Sigmoid colon (tissue), 7 donors: ENCODE data around the gene PDE11A. TPM values are rescaled to one million over a fixed set of nuclear protein-coding genes. Genes with fewer than 3 reads are reported as not detected.

Experiments used
- DNase-seq: peaks from one replicate; pipeline ENCODE4 v3.0.0-alpha.2; 2019
- H3K27ac ChIP-seq, 4 donors: fragments of 200-600 bp; sonication (generic); one replicate each; pipeline ENCODE4 v1.5.1; 2016 to 2019; ENCODE audit warnings: mild to moderate bottlenecking in 1 of 4
- H3K27me3 ChIP-seq, 3 donors: fragments of 200-600 bp; sonication (generic); one replicate each; pipeline ENCODE4 v1.5.1; 2019; ENCODE audit warnings: mild to moderate bottlenecking in 1 of 3
- H3K36me3 ChIP-seq, 4 donors: fragments of 200-600 bp; sonication (generic); one replicate each; pipeline ENCODE4 v1.5.1; 2016 to 2019
- H3K4me1 ChIP-seq, 4 donors: fragments of 200-600 bp; sonication (generic); one replicate each; pipeline ENCODE4 v1.5.1; 2017 to 2019
- H3K4me3 ChIP-seq, 4 donors: fragments of 200-600 bp; sonication (generic); one replicate each; pipeline ENCODE4 v1.5.1; 2017 to 2019; ENCODE audit warnings: mild to moderate bottlenecking in 2 of 4, moderate library complexity in 1 of 4
- H3K9me3 ChIP-seq, 4 donors: fragments of 200-600 bp in 3 of 4; sonication (generic) in 3 of 4; one replicate each; pipeline versions ENCODE4 v1.5.1 to v1.6.1; 2013 to 2019
- CTCF ChIP-seq, 4 experiments: fragments of 450-650 bp in 3 of 4; fragments of 200-600 bp in 1 of 4; IDR thresholded peaks; one replicate each; pipeline ENCODE4 v1.5.1; 2016 to 2019; ENCODE audit warnings: antibody characterized with exemption in 4 of 4, mild to moderate bottlenecking in 3 of 4, moderate library complexity in 2 of 4
- EP300 ChIP-seq, 4 donors: sonication (generic); formaldehyde crosslinking; IDR thresholded peaks; one replicate each; pipeline ENCODE4 v1.6.1; 2017; ENCODE audit warnings: antibody characterized with exemption in 4 of 4
- POLR2A ChIP-seq, 2 donors: fragments of 450-650 bp; IDR thresholded peaks; one replicate each; pipeline ENCODE4 v1.6.1; 2016; ENCODE audit warnings: antibody characterized with exemption in 2 of 2, mild to moderate bottlenecking in 2 of 2, moderate library complexity in 2 of 2
- POLR2AphosphoS5 ChIP-seq, 4 donors: sonication (generic); formaldehyde crosslinking; IDR thresholded peaks; one replicate each; pipeline ENCODE4 v1.6.1; 2017; ENCODE audit warnings: antibody characterized with exemption in 4 of 4
- WGBS, 2 donors: extraction: QIAGEN DNeasy Blood & Tissue Kit; methylation state at CpG; one replicate each; pipeline ENCODE4 v1.1.7; 2013; 5-methylcytosine and 5-hydroxymethylcytosine counted together
- intact Hi-C: fragments of 100-400 bp; cut with DNase I; formaldehyde crosslinking; loops from one replicate; pipeline ENCODE4 v1.15.1; 2023
- polyA plus RNA-seq, 3 donors: library from polyadenylated mRNA; stranded (reverse); fragments of 200-250 nt; gene quantifications; one replicate each; pipeline ENCODE4 v1.2.3, GENCODE V29; 2013
- total RNA-seq, 4 donors: library from RNA; depleted of rRNA; stranded (reverse); fragments of >200 nt; gene quantifications; one replicate each; pipeline ENCODE4 v1.1.0, GENCODE V29; 2016
- donor health status: healthy with polysubstance abuse.
- donor health status: Bipolar disorder and iron deficiency.
- donor health status: healthy.

PDE11A gene
- total and polyA plus RNA-seq, 7 donors = 0.57 to 16.8 (median 4.3) TPM; not detected in 2

GRCh38 chr2:178016612-178017011, 56.0 kb downstream of the PDE11A start:
- H3K27me3 ChIP-seq = no peaks in the 10 kb centered on the region
- intact Hi-C loops = no loop called here
- DNase-seq = no peak
- H3K36me3 ChIP-seq = no peaks in the 10 kb centered on the region
- H3K4me3 ChIP-seq = no peak overlapping the region
- H3K9me3 ChIP-seq = no peaks in the 10 kb centered on the region
- H3K4me1 ChIP-seq = no peaks in the 10 kb centered on the region
- WGBS, 2 donors = 0% methylated on average over 1 of the region's 1 CpG
- TF ChIP-seq POLR2AphosphoS5 (IDR thresholded peaks at IDR 0.05) (no peak), EP300 (IDR thresholded peaks at IDR 0.05) (no peak), POLR2A (IDR thresholded peaks at IDR 0.05) (no peak), CTCF (IDR thresholded peaks at IDR 0.05) (no peak)
- no peak overlapping the region for H3K27ac ChIP-seq

DNA sequence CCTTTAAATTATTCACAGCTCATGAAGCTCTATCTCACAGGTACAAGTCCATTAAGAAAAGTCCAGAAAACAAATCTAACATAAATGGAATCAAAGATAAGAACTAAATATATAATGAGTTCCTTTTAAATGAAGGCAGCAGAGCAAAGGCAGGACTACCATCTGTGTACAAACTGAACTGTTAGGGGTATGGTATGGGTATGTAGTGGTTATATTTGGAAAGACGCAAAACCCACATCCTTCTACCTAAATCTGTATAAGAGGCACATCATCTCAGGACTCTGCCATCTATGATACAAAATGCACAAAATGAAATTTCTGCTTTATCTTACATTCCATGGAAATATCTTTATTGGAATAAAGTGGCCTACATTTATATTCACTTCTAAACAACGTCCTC, 59.9 kb downstream of the PDE11A start:
- no peaks in the 10 kb centered on the region for H3K27me3 ChIP-seq
- H3K36me3 ChIP-seq = no peaks in the 10 kb centered on the region
- H3K4me1 ChIP-seq = no peaks in the 10 kb centered on the region
- no peak overlapping the region for H3K27ac ChIP-seq
- no peak for DNase-seq
- intact Hi-C loops = no loop called here
- WGBS, 2 donors = 82 to 83% methylated on average over 2 of the region's 2 CpGs
- no peak overlapping the region for H3K4me3 ChIP-seq
- no peak for TF ChIP-seq EP300 (IDR thresholded peaks at IDR 0.05)
- no peak for TF ChIP-seq POLR2AphosphoS5 (IDR thresholded peaks at IDR 0.05)
- no peak for TF ChIP-seq CTCF (IDR thresholded peaks at IDR 0.05)
- no peak for TF ChIP-seq POLR2A (IDR thresholded peaks at IDR 0.05)
- no peaks in the 10 kb centered on the region for H3K9me3 ChIP-seq

GRCh38 chr2:178009813-178010212, 62.8 kb downstream of the PDE11A start:
- H3K27ac ChIP-seq = no peak overlapping the region
- 85% methylated on average over 1 of the region's 1 CpG for WGBS, 2 donors
- intact Hi-C loops = no loop called here
- no peak for TF ChIP-seq POLR2AphosphoS5 (IDR thresholded peaks at IDR 0.05)
- no peaks in the 10 kb centered on the region for H3K36me3 ChIP-seq
- no peak for DNase-seq
- H3K9me3 ChIP-seq = no peaks in the 10 kb centered on the region
- no peak overlapping the region for H3K4me3 ChIP-seq
- H3K4me1 ChIP-seq = no peaks in the 10 kb centered on the region
- H3K27me3 ChIP-seq = no peaks in the 10 kb centered on the region

DNA sequence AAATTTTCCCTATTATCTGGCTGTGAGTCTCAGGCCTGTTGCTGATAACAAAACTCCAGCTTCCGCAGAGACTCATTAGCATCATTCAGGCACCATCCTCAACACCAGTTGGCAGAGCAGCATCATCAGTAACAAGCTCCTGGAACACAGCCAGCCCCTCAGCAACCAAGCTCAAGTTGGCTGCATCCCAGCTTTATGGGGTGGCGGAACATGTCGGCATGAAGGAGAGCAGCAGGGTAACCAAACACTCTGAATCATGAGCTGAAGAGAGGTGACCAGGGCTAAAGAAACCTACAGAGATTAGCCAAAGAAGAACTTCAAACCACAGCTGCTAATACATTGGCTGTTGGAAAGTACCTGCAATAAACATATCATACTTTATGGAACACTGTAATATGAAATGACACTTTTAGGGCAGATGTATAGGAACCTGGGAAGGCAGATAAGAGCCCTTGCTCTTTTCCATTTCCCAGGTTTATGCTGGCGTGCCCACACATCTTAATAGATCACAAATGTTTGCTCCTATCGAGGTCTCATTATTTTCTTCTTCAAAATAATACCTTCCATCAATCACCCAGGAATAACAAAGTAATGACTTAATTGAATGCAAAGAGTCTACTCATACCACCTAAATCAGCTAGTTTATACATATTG, 63.8 kb downstream of the PDE11A start:
- H3K27ac ChIP-seq = no peak overlapping the region
- no peaks in the 10 kb centered on the region for H3K27me3 ChIP-seq
- H3K36me3 ChIP-seq = no peaks in the 10 kb centered on the region
- intact Hi-C loops = no loop called here
- DNase-seq = peak; percentile 78
- TF ChIP-seq POLR2A (IDR thresholded peaks at IDR 0.05) (no peak), POLR2AphosphoS5 (IDR thresholded peaks at IDR 0.05) (no peak), EP300 (IDR thresholded peaks at IDR 0.05) (no peak), CTCF (IDR thresholded peaks at IDR 0.05) (no peak)
- no peak overlapping the region for H3K4me3 ChIP-seq
- H3K4me1 ChIP-seq = no peaks in the 10 kb centered on the region
- WGBS, 2 donors = 19 to 75% methylated on average over 5 of the region's 5 CpGs
- no peaks in the 10 kb centered on the region for H3K9me3 ChIP-seq

GRCh38 chr2:178006710-178007109, 65.9 kb downstream of the PDE11A start:
- intact Hi-C loops = no loop called here
- TF ChIP-seq POLR2AphosphoS5 (IDR thresholded peaks at IDR 0.05) (no peak), POLR2A (IDR thresholded peaks at IDR 0.05) (no peak), CTCF (IDR thresholded peaks at IDR 0.05) (no peak), EP300 (IDR thresholded peaks at IDR 0.05) (no peak)
- 96 to 100% methylated on average over 1 of the region's 1 CpG for WGBS, 2 donors

More at GRCh38 chr2:178006710-178007109, 65.9 kb downstream of the PDE11A start:
- Histone ChIP-seq H3K27me3 (no peaks in the 10 kb centered on the region), H3K27ac (no peak overlapping the region), H3K9me3 (no peaks in the 10 kb centered on the region), H3K4me1 (no peaks in the 10 kb centered on the region), H3K36me3 (no peaks in the 10 kb centered on the region), H3K4me3 (no peak overlapping the region)
- no peak for DNase-seq
